GM21390 (cell line): ENCODE results near the gene RAD50.
A peak's percentile ranks its signal among the peaks of the same experiment; 100 is the strongest.
"Not testable (repeated sequence)": the region's sequence is repeated elsewhere in the genome, so short reads cannot be mapped to it uniquely, and the experiment has no call there.

ENCODE experiments used
- ATAC-seq: cut with Tn5 transposase; IDR thresholded peaks from one replicate; pipeline ENCODE4 v1.9.1; 2021; ENCODE audit not compliant: unreplicated experiment

RAD50 gene

GRCh38 chr5:132556763-132557477 is at the start of gene RAD50:
RAD50 (plus strand) TSS chr5:132556977; CDS start chr5:132557325, 348 bp downstream.
- peak; percentile 95 for ATAC-seq

DNA sequence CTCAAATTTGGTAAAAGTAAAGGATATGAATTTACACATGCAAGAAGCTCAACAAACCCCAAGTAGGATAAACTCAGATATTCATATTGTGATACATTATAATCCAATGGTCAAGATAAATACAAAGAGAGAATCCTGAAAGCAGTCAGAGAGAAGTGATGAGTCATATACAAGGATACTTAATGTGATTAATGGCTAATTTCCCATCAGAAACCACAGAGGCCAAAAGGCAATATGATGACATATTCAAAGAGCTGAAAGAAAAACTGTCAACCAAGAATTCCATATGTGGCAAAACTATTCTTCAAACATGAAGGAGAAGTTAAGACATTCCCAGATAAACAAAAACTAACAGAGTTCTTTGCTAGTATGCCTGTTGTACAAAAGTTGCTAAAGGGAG is 46.7 kb upstream of the RAD50 start:
- no peak for ATAC-seq

GRCh38 chr5:132513618-132514336 is 43.0 kb upstream of the RAD50 start:
- ATAC-seq: not testable (repeated sequence)

DNA sequence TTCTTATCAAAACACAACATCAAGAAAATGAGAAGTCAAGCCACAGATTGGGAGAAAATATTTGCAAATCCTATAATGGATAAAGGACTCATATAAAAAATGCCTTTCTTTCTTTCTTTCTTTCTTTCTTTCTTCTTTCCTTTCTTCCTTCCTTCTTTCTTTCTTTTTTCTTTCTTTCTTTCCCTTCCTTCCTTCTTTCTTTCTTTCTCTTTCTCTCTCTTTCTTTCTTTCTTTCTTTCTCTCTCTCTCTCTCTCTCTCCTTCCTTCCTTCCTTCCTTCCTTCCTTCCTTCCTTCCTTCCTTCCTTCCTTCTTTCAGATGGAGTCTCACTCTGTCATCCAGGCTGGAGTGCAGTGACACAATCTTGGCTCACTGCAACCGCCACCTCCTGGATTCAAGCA is 34.7 kb upstream of the RAD50 start:
- ATAC-seq: not testable (repeated sequence)

- ATAC-seq: not testable (repeated sequence)
Observed at GRCh38 chr5:132524877-132525276, 31.9 kb upstream of the RAD50 start.

DNA sequence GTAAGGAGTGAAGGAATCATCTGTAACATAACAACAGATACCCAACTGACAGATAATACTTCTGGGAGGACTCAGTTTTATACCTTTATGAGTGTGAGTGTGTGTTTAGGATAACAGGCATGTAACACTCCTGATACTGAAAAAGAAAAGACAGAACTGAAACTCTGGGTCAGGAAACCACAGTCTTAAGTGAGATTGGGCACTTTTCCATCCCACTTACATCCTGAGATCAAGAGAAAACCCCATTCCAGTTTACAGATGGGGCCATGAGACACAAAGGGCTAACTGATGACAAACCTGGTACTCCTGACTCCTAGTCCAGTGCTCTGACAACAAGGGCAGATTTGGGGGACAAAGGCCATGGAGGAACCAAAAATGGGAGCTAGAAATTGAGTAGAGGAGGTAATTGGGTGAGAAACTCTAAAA is 31.5 kb upstream of the RAD50 start:
- ATAC-seq: peak; percentile 73

DNA sequence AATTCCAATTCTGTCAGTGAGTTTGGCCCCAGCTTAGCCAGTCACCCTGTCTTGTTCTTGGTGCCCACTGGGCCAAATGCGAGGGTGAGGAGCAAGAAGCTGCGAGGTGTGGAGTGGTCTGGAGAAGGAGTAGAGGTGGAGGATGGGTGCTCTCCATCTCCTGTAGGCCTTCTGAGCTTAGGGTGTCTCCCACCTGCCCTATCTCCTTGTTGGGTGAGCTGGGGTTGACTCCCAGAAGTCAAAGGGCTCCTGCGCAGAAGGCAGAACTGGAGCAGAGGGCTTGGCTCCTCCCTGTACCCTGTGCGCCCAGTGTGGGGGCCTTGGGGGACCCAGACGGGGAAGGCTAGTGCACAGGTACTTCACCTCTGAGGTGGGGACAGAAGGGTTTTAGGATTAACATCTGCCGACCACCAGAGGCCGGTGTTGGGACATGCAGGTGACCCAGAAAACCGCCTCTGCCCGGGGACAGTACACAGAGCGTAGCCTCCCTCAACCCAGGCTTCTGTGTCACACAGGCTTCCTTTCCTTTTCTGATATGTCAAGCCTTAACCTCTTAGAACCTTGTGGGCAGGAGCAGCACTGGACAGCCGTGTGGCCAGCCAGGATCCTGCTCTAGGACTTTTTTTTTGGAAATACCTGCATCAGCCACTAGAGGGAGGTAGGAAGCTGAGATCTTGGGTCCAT is 30.3 kb upstream of the RAD50 start:
- ATAC-seq: no peak

DNA sequence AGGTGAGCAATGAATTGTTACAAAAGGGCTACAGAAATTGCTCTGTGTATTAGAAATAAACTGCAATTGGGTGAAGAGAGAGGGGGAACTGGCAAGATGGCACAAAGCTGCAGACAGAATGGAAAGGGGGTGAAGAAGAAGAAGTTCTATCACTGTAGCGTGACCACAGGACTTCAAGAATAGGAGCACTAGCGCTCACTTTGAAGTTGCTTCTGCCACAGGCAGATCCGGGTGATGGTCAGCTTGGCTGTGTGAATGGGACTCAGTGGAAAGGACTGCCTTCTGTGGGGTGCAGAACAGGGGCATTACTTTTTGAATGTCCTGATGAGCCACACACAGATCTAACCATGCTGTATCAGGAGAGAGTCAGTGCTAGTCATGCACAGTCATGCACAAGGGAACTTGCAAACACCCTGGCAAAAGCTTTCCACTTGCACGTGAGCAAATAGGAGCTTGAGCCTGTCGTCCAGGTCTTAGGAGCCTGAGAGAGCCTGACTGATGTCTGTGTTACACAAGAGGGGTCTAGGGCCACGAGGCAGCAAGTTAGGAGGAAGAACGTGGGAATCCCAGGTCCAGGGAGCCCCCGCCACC is 29.7 kb upstream of the RAD50 start:
- no peak for ATAC-seq

DNA sequence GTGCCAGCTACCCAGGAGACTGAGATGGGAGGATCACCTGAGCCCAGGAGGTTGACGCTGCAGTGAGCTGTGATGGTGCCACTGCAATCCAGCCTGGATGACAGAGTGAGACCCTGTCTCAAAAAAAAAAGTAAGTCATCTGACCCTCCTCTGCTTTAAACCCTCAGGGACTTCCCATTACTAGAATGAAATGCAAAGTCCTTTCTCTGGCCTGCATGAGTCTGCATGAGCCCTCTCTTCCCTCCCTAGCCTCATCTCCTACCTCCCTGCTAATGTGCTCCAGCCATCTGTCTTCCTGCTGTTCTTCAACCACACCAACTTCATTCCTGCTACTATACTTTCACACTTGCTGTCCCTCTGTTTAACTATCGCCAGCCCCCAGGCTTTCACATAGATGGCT is 28.8 kb upstream of the RAD50 start:
- no peak for ATAC-seq

- no peak for ATAC-seq
Observed at GRCh38 chr5:132528866-132529634, 27.7 kb upstream of the RAD50 start.

DNA sequence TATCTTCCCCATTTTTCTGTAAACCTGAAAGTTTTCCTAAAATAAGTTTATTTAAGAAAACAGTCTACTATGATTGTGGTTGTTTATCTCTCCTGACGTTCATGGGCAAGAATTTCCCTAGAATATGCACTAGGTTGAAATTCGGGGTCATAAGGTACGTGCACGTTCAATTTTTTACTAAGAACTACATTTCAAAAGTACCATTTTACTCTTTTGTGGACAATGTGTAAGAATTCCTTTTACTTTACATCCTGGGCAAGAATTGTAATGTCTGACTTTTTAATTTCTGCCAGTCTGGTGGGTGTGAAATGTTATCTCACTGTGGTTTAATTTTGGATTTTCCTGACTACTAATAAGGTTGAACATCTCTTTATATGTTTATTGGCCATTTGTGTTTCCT is 25.8 kb upstream of the RAD50 start:
- ATAC-seq: no peak

GRCh38 chr5:132539716-132540115 is 17.1 kb upstream of the RAD50 start:
- ATAC-seq: no peak

DNA sequence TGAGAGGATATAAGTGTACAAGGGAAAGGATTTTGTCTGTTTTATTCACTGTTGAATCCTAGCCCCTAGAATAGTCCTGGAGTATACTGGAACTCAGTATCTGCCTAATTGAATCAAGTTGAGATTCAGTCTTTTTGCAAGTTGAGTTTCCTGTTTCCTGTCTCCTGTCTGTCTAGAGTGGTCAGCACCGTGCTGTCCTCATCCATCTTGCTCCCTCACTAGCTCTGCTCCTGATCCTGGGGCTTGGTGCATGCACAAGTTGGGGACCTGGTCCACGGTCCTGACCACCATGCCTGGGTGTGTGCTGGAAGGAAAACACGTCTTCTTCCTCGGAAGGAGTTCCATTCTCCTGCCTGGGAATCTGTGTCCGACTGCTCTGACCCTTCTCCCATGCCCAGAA is 16.6 kb upstream of the RAD50 start:
- no peak for ATAC-seq

DNA sequence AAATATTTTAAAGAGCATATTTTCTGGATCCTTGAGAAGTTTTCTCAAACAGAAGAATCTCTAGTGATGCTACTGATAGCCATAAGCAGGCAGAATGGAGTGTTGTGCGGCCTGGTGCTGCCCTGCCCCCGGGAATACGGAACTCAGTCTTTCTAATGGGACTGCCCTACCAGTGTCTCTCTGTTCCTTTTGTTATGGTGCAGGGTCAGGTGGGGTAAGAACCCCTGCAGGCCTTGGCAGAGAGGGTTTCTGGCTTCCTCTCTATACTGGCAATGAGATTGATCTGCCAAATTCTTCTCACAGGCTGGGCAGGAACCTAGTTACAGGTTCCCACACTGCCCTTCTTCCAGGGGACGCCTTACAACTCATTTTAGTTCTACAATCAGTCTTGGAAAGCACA is 16.0 kb upstream of the RAD50 start:
- ATAC-seq: no peak

GRCh38 chr5:132543472-132544201 is 13.1 kb upstream of the RAD50 start, which contains the start of gene IL5:
IL5 (minus strand) TSS chr5:132543522; CDS start chr5:132543478, 44 bp downstream.
- no peak for ATAC-seq

DNA sequence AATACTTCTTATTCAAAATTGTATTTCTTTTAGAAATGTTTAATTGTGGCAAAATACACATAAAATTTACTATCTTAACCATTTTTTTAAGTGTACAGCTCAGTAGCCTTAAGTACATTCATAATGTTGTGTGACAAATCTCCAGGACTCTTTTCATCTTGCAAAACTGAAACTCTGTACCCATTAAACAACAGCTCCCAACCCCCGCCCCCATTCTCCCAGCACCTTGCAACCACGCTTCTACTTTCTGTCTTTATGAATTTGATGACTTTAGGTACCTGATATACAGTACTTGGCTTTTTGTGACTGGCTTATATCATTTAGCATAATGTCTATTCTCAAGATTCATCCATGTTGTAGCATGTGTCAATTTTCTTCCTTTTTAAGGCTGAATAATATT is 10.7 kb upstream of the RAD50 start:
- ATAC-seq: no peak

DNA sequence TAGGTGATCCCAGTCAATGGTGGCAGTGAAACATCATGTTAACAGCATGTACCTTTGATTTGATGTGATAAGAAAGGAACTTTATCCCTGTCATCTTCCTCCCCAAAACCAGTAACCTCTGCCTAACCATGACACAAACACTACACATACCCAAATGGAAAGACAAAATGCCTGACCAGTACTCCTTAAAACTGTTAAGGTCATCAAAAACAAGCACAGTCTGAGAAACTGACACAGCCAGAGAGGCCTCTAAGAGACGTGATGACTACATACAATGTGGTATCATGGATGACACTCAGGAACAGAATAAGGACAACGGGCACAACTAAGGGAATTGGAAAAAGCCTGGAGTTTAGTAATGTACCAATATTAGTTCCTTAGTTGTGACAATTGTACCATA is 9.5 kb upstream of the RAD50 start:
- no peak for ATAC-seq

- not testable (repeated sequence) for ATAC-seq
Observed at GRCh38 chr5:132548834-132549233, 7.9 kb upstream of the RAD50 start.

GRCh38 chr5:132549576-132549975 is 7.2 kb upstream of the RAD50 start:
- ATAC-seq: no peak

- no peak for ATAC-seq
Observed at GRCh38 chr5:132556153-132556762, 519 bp upstream of the RAD50 start.
